ENCODE measurements around the gene SCN1A. TPM values are rescaled to one million over a fixed set of nuclear protein-coding genes. Genes with fewer than 3 reads are reported as not detected.
"Not testable (repeated sequence)": the region's sequence is repeated elsewhere in the genome, so short reads cannot be mapped to it uniquely, and the experiment has no call there.

SCN1A gene
- total RNA-seq, 1 donor from 2014 or later = 1.9 TPM

DNA sequence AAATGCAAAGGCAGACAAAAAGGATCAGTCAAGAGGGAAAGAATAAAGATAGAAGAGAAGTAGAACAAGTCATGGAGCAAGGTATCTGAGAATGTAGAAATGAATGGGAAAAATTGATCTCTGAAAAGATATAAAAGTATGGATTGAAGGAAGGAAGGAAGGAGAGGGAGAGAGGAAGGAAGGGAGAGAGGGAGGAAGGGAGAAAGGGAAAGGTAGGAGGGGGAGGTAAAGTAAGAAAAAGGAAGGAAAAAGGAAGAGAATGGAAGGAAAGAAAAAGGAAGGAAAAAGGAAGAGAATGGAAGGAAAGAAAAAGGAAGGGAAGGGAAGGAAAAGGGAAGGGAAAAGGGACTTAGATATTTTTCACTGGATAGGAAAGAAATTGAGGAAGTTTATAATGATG is 142.7 kb downstream of the SCN1A start:
- TF ChIP-seq, protein P1, sequence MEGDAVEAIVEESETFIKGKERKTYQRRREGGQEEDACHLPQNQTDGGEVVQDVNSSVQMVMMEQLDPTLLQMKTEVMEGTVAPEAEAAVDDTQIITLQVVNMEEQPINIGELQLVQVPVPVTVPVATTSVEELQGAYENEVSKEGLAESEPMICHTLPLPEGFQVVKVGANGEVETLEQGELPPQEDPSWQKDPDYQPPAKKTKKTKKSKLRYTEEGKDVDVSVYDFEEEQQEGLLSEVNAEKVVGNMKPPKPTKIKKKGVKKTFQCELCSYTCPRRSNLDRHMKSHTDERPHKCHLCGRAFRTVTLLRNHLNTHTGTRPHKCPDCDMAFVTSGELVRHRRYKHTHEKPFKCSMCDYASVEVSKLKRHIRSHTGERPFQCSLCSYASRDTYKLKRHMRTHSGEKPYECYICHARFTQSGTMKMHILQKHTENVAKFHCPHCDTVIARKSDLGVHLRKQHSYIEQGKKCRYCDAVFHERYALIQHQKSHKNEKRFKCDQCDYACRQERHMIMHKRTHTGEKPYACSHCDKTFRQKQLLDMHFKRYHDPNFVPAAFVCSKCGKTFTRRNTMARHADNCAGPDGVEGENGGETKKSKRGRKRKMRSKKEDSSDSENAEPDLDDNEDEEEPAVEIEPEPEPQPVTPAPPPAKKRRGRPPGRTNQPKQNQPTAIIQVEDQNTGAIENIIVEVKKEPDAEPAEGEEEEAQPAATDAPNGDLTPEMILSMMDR (IDR thresholded peaks at IDR 0.05; ENCODE audit: unreplicated experiment) = no peak
- Mint-ChIP-seq H3K4me3 (no peak overlapping the region), H3K27me3 (ENCODE audit: low read depth) (peaks cover 32% of the 10 kb centered on the region), H3K9me3 (no peaks in the 10 kb centered on the region), H3K36me3 (no peaks in the 10 kb centered on the region), H3K4me1 (no peaks in the 10 kb centered on the region), H3K27ac (no peak overlapping the region)
- no peak for DNase-seq (ENCODE audit: low spot score in 2 of 2, unreplicated experiment in 2 of 2)

GRCh38 chr2:165972161-165972560 is 155.7 kb downstream of the SCN1A start:
- H3K9me3 Mint-ChIP-seq = peaks cover 21% of the 10 kb centered on the region
- H3K27ac Mint-ChIP-seq; DNase-seq (ENCODE audit: low spot score in 2 of 2, unreplicated experiment in 2 of 2); H3K36me3 Mint-ChIP-seq; H3K4me1 Mint-ChIP-seq; H3K4me3 Mint-ChIP-seq; H3K27me3 Mint-ChIP-seq (ENCODE audit: low read depth): not testable (repeated sequence)

DNA sequence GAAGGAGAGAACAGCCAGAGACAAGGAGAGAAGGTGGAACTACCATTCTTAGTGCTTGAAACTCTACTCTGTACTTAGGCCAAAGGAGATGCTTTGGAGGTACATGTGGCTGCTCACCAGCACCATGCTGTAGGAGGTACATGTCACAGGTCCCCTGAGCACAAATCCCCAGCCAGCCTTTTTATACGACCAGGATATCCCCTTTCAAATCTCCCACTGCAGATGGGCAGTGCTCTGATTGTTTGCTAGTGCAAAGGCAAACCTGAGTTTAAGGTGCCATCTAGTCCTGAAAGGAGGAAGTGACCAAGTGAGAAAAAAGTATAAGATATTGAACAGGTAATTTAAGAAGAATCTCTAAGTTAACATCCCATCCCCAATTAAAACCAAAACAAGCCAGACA is 157.2 kb downstream of the SCN1A start:
- H3K36me3 Mint-ChIP-seq = no peaks in the 10 kb centered on the region
- no peak for DNase-seq (ENCODE audit: low spot score in 2 of 2, unreplicated experiment in 2 of 2)
- peaks cover 6% of the 10 kb centered on the region for H3K9me3 Mint-ChIP-seq

DNA sequence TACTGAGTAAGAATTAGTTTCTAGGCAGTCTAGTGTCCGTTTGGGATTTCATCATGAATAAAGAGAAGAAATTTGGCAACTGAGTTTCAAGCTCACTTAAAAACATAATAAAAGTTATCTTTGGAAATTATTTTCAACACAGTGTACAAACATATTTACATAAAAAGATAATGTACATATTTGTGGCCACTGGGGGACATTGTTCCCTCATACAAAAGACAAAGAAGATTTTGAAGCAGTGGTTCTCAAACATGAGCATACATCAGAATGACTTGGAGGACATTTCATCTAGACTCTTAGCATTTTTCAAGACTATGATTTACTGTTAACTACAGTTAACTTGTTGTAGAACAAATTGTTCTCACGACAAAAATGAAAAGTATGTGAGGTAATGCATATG is 158.6 kb downstream of the SCN1A start:
- Mint-ChIP-seq H3K27me3 (ENCODE audit: low read depth) (peaks cover 2% of the 10 kb centered on the region), H3K4me3 (no peak overlapping the region), H3K27ac (no peak overlapping the region), H3K9me3 (peaks cover 5% of the 10 kb centered on the region), H3K4me1 (no peaks in the 10 kb centered on the region), H3K36me3 (no peaks in the 10 kb centered on the region)
- DNase-seq (ENCODE audit: low spot score in 2 of 2, unreplicated experiment in 2 of 2) = no peak
- TF ChIP-seq, protein P1 (IDR thresholded peaks at IDR 0.05; ENCODE audit: unreplicated experiment) = no peak

More for the DNA sequence above, 157.2 kb downstream of the SCN1A start:
- Mint-ChIP-seq H3K4me1 (no peaks in the 10 kb centered on the region), H3K27ac (no peak overlapping the region), H3K4me3 (no peak overlapping the region), H3K27me3 (ENCODE audit: low read depth) (peaks cover 2% of the 10 kb centered on the region)
- TF ChIP-seq, protein P1 (IDR thresholded peaks at IDR 0.05; ENCODE audit: unreplicated experiment) = no peak

GRCh38 chr2:165967746-165968145 is 160.1 kb downstream of the SCN1A start:
- peaks cover under 1% of the 10 kb centered on the region for H3K9me3 Mint-ChIP-seq
- no peaks in the 10 kb centered on the region for H3K4me1 Mint-ChIP-seq
- DNase-seq (ENCODE audit: low spot score in 2 of 2, unreplicated experiment in 2 of 2) = no peak
- no peak overlapping the region for H3K27ac Mint-ChIP-seq
- H3K4me3 Mint-ChIP-seq = no peak overlapping the region
- H3K27me3 Mint-ChIP-seq (ENCODE audit: low read depth) = peaks cover 2% of the 10 kb centered on the region
- TF ChIP-seq, protein P1 (IDR thresholded peaks at IDR 0.05; ENCODE audit: unreplicated experiment) = no peak
- no peaks in the 10 kb centered on the region for H3K36me3 Mint-ChIP-seq

GRCh38 chr2:165961818-165962217 is 166.0 kb downstream of the SCN1A start:
- no peak for DNase-seq (ENCODE audit: low spot score in 2 of 2, unreplicated experiment in 2 of 2)
- Mint-ChIP-seq H3K9me3 (peaks cover 7% of the 10 kb centered on the region), H3K27ac (no peak overlapping the region), H3K36me3 (no peaks in the 10 kb centered on the region), H3K4me3 (no peak overlapping the region), H3K4me1 (no peaks in the 10 kb centered on the region), H3K27me3 (ENCODE audit: low read depth) (no peaks in the 10 kb centered on the region)
- TF ChIP-seq, protein P1 (IDR thresholded peaks at IDR 0.05; ENCODE audit: unreplicated experiment) = no peak

Data from mesothelial cell of epicardium (in vitro differentiated cells).